Uterus (tissue), 4 donors: ENCODE results near the gene SETD3. TPM values are rescaled to one million over a fixed set of nuclear protein-coding genes. Genes with fewer than 3 reads are reported as not detected.

Experiments
- DNase-seq, 2 donors: peaks; one replicate each; pipeline ENCODE4 v3.0.0-alpha.2; 2019 to 2020
- H3K27ac ChIP-seq, 2 donors: fragments of 200-600 bp; sonication (generic); 1 replicate in 1 of 2; 2 replicates in 1 of 2; pipeline ENCODE4 v1.5.1; 2016 to 2018
- H3K27me3 ChIP-seq, 2 donors: fragments of 200-600 bp; sonication (generic); one replicate each; pipeline ENCODE4 v1.5.1; 2018 to 2019; ENCODE audit warnings: control low read depth in 1 of 2
- H3K36me3 ChIP-seq, 2 donors: fragments of 200-600 bp; sonication (generic); one replicate each; pipeline ENCODE4 v1.5.1; 2019; ENCODE audit warnings: control low read depth in 1 of 2
- H3K4me1 ChIP-seq, 2 donors: fragments of 200-600 bp; sonication (generic); one replicate each; pipeline ENCODE4 v1.5.1; 2018 to 2019; ENCODE audit warnings: control low read depth in 1 of 2
- H3K4me3 ChIP-seq, 2 donors: fragments of 200-600 bp; sonication (generic); 1 replicate in 1 of 2; 2 replicates in 1 of 2; pipeline ENCODE4 v1.5.1; 2018 to 2019; ENCODE audit warnings: mild to moderate bottlenecking in 1 of 2
- H3K9me3 ChIP-seq, 2 donors: fragments of 200-600 bp; sonication (generic); one replicate each; pipeline ENCODE4 v1.5.1; 2019; ENCODE audit warnings: control low read depth in 1 of 2
- POLR2A ChIP-seq, 2 donors: fragments of 450-650 bp; IDR thresholded peaks; one replicate each; pipeline ENCODE4 v1.6.1; 2016; ENCODE audit warnings: antibody characterized with exemption in 2 of 2, mild to moderate bottlenecking in 1 of 2, moderate library complexity in 1 of 2
- intact Hi-C: fragments of 100-400 bp; cut with DNase I; formaldehyde crosslinking; loops from one replicate; pipeline ENCODE4 v1.15.1; 2023; ENCODE audit warnings: low total_unique reads
- total RNA-seq, 4 donors: library from RNA; depleted of rRNA in 3 of 4; stranded (reverse); fragments of >200 nt in 3 of 4; gene quantifications; one replicate each; pipeline versions ENCODE4 v1.1.0 to v1.2.4, GENCODE V29; 2014 to 2023
- TF ChIP-seq, protein P1 (sequence below), 4 experiments: fragments of 200-600 bp in 2 of 4; fragments of 450-650 bp in 2 of 4; sonication (generic) in 2 of 4; IDR thresholded peaks; one replicate each; pipeline ENCODE4 v1.5.1; 2016 to 2019; ENCODE audit warnings: antibody characterized with exemption in 4 of 4, mild to moderate bottlenecking in 2 of 4, moderate library complexity in 1 of 4
- donor health status: DM: yes; HTN: yes; CAD: no.

Gene SETD3
- total RNA-seq, 4 donors from 2014 or later, result 98.1 to 151 (median 121) TPM

DNA sequence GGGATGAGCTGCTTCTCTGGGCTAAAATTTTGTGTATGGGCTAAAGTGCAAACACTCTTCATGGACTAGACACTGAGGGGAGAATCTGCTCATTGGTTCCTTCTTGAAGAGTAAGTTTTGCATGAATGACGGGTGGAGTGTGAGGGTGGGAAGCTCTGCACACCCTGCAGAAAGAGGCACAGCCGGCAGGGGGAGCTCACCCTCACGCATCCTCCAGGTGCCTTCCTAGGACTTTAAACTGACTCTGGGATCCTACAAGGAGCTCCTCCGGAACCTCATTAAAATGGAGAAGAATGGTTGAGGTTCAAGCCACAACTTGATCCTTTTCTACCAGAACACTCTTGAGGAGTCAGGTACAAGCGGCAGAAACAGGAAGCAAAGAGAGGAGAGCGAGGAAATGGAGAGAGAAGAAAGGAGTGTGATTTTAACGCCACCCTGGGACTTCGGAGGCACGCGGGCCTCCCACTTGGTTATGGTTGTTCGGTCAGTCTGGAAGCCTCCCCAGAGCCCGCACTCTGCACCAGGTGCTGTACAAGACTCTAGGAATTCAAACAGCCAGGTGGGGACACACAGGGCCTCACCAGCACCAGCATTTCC lies 87.5 kb downstream of the SETD3 start:
- intact Hi-C loops, result no loop called here
- H3K36me3 ChIP-seq, result no peaks in the 10 kb centered on the region
- TF ChIP-seq, protein P1, sequence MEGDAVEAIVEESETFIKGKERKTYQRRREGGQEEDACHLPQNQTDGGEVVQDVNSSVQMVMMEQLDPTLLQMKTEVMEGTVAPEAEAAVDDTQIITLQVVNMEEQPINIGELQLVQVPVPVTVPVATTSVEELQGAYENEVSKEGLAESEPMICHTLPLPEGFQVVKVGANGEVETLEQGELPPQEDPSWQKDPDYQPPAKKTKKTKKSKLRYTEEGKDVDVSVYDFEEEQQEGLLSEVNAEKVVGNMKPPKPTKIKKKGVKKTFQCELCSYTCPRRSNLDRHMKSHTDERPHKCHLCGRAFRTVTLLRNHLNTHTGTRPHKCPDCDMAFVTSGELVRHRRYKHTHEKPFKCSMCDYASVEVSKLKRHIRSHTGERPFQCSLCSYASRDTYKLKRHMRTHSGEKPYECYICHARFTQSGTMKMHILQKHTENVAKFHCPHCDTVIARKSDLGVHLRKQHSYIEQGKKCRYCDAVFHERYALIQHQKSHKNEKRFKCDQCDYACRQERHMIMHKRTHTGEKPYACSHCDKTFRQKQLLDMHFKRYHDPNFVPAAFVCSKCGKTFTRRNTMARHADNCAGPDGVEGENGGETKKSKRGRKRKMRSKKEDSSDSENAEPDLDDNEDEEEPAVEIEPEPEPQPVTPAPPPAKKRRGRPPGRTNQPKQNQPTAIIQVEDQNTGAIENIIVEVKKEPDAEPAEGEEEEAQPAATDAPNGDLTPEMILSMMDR (IDR thresholded peaks at IDR 0.05), result peak in 3 of 4 experiments; percentile 8 to 54 (median 28)
- TF ChIP-seq POLR2A (IDR thresholded peaks at IDR 0.05), result no peak

DNA sequence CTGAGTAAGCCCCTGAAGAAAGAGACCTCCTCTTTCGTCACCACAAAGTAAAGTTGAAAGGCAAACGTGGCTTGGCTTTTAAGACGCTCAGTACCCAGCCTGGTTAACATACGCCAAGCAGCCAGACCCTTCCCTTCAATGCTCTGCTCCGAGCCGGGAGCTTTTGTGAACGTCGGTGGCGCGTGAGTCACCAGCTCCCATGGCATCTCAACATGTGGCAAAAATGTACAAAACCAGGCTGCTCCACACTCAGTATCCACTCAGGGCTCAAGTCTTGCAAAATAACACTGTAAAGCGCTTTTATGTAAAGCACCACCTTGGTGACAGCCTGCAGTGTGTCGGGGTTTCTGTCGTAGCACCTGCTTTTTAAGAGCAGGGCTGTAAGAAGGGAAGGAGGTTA lies 89.0 kb downstream of the SETD3 start:
- Histone ChIP-seq H3K4me3 (no peak overlapping the region), H3K27ac (no peak overlapping the region), H3K27me3 (no peaks in the 10 kb centered on the region), H3K36me3 (no peaks in the 10 kb centered on the region), H3K9me3 (no peaks in the 10 kb centered on the region), H3K4me1 (no peaks in the 10 kb centered on the region)
- intact Hi-C loops, result no loop called here
- TF ChIP-seq, protein P1 (IDR thresholded peaks at IDR 0.05), result no peak
- no peak for DNase-seq

More for the DNA sequence above, 87.5 kb downstream of the SETD3 start:
- Histone ChIP-seq H3K4me3 (no peak overlapping the region), H3K4me1 (no peaks in the 10 kb centered on the region), H3K9me3 (no peaks in the 10 kb centered on the region), H3K27ac (no peak overlapping the region), H3K27me3 (no peaks in the 10 kb centered on the region)
- DNase-seq, result no peak

DNA sequence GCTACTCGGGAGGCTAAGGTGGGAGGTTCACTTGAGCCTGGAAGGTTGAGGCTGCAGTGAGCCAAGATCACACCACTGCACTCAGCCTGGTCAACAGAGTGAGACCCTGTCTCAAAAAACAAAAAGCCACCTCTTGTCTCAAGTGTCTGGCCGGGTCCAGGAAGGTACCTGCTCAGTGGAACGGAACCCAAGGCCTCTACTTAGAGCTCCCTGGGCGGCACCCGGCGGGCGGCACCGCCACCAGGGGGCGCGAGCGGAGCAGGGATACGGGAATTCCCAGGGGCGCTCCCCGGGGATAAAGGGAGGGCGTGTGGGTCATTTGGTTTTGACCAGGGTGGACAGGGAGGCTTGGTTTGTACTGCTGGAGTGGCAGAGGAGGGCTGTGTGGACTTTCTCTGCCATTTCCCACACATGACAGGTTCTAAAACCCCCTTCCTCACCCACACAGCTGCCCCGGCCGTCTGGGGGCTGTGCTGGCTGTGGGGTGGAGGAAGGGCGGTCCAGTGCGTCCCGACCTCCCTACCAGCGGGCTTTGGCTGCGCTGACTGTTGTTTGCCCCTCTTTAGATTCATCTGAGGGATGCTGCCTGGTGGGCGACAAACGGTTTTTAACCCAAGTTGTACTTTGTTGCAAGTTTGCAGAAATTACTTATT lies 91.4 kb downstream of the SETD3 start:
- H3K36me3 ChIP-seq, result no peaks in the 10 kb centered on the region
- intact Hi-C loops, result no loop called here
- H3K27me3 ChIP-seq, result peaks cover 0 to 8% of the 10 kb centered on the region in 2 donors
- no peaks in the 10 kb centered on the region for H3K4me1 ChIP-seq
- no peak overlapping the region for H3K27ac ChIP-seq
- H3K9me3 ChIP-seq, result no peaks in the 10 kb centered on the region
- TF ChIP-seq, protein P1 (IDR thresholded peaks at IDR 0.05), result peak; percentile 19 to 51 (median 33)
- no peak for TF ChIP-seq POLR2A (IDR thresholded peaks at IDR 0.05)
- no peak overlapping the region for H3K4me3 ChIP-seq
- no peak for DNase-seq

DNA sequence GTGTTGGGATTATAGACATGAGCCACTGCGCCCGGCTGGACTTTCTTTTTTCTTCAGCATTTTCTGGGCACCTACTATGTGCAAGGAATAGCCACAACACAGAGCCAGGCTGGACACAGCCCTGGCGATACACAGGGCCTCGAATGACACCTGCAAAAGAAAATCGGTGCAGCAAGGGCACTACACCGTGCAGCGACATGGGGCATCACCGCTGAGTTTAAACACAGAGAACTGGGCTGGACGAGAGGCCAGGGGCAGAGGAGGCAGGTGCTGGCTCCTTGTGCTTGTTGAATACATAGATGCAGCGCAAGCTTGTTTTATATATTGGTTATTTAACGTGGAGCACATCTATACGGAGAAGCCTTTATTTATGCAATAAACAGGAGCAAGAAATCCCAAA lies 92.4 kb downstream of the SETD3 start:
- H3K9me3 ChIP-seq, result no peaks in the 10 kb centered on the region
- DNase-seq, result no peak
- no peaks in the 10 kb centered on the region for H3K4me1 ChIP-seq
- no peaks in the 10 kb centered on the region for H3K36me3 ChIP-seq
- intact Hi-C loops, result no loop called here
- no peak for TF ChIP-seq POLR2A (IDR thresholded peaks at IDR 0.05)
- TF ChIP-seq, protein P1 (IDR thresholded peaks at IDR 0.05), result no peak
- H3K27ac ChIP-seq, result no peak overlapping the region
- H3K4me3 ChIP-seq, result no peak overlapping the region
- peaks cover 0 to 8% of the 10 kb centered on the region in 2 donors for H3K27me3 ChIP-seq

DNA sequence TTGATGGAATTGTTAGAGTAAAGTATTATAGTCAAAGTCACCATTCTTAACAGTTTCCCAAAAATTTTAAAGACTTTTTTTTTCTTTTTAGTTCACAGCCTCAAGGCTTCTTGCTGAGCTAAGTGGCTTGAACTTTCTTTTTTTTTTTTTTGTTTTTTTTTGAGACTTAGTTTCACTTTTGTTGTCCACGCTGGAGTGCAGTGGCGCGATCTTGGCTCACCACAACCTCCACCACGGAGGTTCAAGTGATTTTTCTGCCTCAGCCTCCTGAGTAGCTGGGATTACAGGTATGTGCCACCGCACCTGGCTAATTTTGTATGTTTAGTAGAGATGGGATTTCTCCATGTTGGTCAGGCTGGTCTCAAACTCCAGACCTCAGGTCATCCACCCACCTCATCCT lies 92.8 kb downstream of the SETD3 start:
- Histone ChIP-seq H3K27ac (no peak overlapping the region), H3K27me3 (peaks cover 0 to 8% of the 10 kb centered on the region in 2 donors), H3K4me1 (no peaks in the 10 kb centered on the region), H3K4me3 (no peak overlapping the region), H3K36me3 (no peaks in the 10 kb centered on the region), H3K9me3 (no peaks in the 10 kb centered on the region)
- TF ChIP-seq, protein P1 (IDR thresholded peaks at IDR 0.05), result no peak
- TF ChIP-seq POLR2A (IDR thresholded peaks at IDR 0.05), result no peak
- DNase-seq, result no peak
- intact Hi-C loops, result no loop called here
